GM23248 (cell line): ENCODE measurements around the gene IFI27.

Source experiments
- EZH2 ChIP-seq: fragments of 200-600 bp; sonication (generic); IDR thresholded peaks from 2 replicates; pipeline ENCODE4 v1.6.1; 2018; ENCODE audit warnings: antibody characterized with exemption, mild to moderate bottlenecking; ENCODE audit not compliant: insufficient read depth, poor library complexity, severe bottlenecking
- EZH2phosphoT487 ChIP-seq: fragments of 200-600 bp; sonication (generic); IDR thresholded peaks from 2 replicates; pipeline ENCODE4 v1.6.1; 2018; ENCODE audit warnings: antibody characterized with exemption, moderate library complexity, mild to moderate bottlenecking, low read depth; ENCODE audit not compliant: insufficient read depth

GRCh38 chr14:94115631-94116030, 5.1 kb downstream of the IFI27 start:
- TF ChIP-seq EZH2 (no peak), EZH2phosphoT487 (no peak)
